ENCODE data around the gene NOD2.

GRCh38 chr16:50717091-50717490 lies 23.7 kb downstream of the NOD2 start:
- TF ChIP-seq POLR2A (IDR thresholded peaks at IDR 0.05; ENCODE audit: low read depth, low read length), result no peak
- TF ChIP-seq TAF1 (IDR thresholded peaks at IDR 0.05; ENCODE audit: borderline replicate concordance, low read depth, low read length), result no peak

Measured in GM12892 (cell line).